Myocyte (in vitro differentiated cells): ENCODE data around the gene CCDC93. TPM values are rescaled to one million over a fixed set of nuclear protein-coding genes. Genes with fewer than 3 reads are reported as not detected.

Source experiments
- DNase-seq: peaks from one replicate; pipeline ENCODE4 v3.0.0-alpha.2; 2012; ENCODE audit warnings: low read depth
- polyA plus RNA-seq: library from polyadenylated mRNA; unstranded; fragments of >200 nt; gene quantifications from one replicate; pipeline ENCODE4 v1.2.1, GENCODE V29; 2012; ENCODE audit warnings: missing spikeins
- total RNA-seq: library from RNA; depleted of rRNA; stranded (reverse); fragments of >200 nt; gene quantifications from 2 replicates; pipeline ENCODE4 v1.2.3, GENCODE V29; 2014

Gene CCDC93
- 16.2 and 17.4 TPM in 2 replicates for total RNA-seq
- 16.0 TPM for polyA plus RNA-seq

DNA sequence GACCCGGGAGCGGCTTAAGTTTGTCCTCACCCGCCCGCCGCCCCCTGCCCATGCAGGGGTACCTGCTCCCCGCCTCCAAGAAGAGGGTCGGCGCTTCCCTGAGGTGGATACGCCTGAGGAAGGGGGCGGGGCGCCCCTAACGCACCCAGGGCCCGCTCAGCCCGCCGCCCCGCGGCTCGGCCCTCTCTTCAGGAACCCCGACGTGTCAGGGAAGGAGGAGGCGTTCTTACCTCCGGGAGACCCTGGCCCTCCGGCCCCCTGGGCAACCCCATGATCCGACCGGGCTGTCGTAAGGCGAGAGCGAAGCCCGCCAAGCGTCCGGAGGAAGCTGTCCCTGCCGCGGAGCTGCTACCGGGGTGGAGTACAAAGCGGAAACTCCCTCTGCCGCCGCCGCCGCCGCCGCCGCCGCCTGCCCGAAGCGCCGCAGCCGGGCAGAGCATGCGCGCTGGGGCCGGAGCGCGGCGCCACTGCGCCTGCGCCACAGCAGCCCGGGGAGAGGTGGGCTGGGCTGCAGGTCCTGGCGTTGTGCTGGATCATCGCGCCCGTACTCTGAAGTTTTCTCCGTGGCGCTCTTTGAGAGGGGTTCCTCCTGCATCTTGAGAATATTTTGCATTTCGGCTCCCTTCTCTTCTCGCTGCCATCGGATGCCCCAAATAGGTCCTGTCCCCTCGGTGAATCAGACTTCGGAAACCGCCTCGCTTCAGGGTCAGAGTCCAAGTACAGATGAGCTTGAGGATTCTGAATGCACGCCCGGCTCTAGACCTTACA, at the start of gene CCDC93:
Gene CCDC93 (minus strand): TSS at position 347 of the 768 bp plus-strand sequence. CDS start 75 bp downstream, at position 272.
- DNase-seq: peak; percentile 78

- DNase-seq: no peak
These were observed 48.8 kb upstream of the CCDC93 start for GRCh38 chr2:118062669-118063068.

DNA sequence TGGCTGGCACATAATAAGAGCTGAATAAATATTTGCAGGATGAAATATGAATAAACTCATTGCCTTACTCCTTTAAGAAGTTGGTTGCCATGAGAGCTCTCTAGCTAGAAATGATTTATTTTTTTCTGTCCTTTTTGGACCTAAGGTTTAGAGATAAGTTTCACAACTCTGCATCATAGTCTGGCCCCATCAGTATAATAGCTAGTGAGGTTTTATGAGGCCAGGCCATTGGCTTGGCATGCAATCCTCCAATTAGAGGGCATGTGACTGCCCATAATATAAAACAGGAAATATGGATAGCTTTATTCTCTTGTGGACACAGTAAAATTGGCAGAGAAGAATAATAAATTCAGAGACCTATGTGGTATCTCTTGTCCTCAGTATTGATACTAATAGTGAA, 48.2 kb upstream of the CCDC93 start:
- DNase-seq: peak; percentile 36

- DNase-seq: peak; percentile 95
These were observed 47.5 kb upstream of the CCDC93 start for GRCh38 chr2:118061135-118061955.

- DNase-seq: peak; percentile 93
These were observed 46.1 kb upstream of the CCDC93 start for GRCh38 chr2:118059919-118060478.

- peak; percentile 75 for DNase-seq
These were observed 45.1 kb upstream of the CCDC93 start for GRCh38 chr2:118058951-118059350.

GRCh38 chr2:118056801-118057200, 42.9 kb upstream of the CCDC93 start:
- no peak for DNase-seq

DNA sequence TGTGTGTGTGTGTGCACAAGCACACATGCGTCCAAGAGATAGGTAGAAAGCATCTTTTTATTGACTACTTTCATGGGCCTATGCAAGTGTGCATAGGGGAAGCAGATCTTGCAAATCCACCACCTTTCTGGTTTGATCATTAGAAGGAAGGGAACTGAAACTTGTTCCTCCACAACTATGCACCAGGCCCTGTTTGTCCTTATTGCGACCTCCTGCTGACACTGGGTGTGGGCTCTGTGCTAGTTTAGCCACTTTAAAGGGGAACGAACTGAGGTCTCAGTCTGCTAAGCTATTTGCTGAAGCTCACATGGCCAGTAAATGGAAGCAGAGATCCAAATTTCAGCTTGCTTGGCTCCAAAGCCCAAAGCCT, 42.3 kb upstream of the CCDC93 start:
- no peak for DNase-seq

GRCh38 chr2:118055512-118056164, 41.8 kb upstream of the CCDC93 start:
- DNase-seq: no peak

- no peak for DNase-seq
These were observed 40.5 kb upstream of the CCDC93 start for GRCh38 chr2:118054213-118055008.

DNA sequence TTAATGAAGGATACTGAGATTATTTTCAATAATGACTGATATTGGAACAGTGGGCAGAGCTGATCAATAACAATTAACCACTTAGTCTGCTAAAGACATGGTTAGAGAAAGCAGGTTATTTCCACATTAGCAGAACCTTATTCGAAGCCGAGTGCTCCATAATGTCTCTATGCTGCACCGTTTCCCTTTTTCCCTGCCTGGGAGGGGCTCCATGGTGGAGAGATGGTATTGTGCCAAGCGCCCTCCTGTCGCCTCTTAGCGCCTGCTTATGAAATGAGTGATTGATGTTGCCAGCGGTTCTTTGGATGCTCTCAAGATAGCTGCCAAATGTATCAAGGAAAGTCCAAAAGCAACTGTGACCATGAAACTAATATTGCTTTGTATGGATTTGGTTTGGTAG, 39.8 kb upstream of the CCDC93 start:
- no peak for DNase-seq

- no peak for DNase-seq
These were observed 38.6 kb upstream of the CCDC93 start for GRCh38 chr2:118052474-118052873.

GRCh38 chr2:118051826-118052358, 38.0 kb upstream of the CCDC93 start:
- no peak for DNase-seq

- no peak for DNase-seq
These were observed 37.1 kb upstream of the CCDC93 start for GRCh38 chr2:118050974-118051373.

DNA sequence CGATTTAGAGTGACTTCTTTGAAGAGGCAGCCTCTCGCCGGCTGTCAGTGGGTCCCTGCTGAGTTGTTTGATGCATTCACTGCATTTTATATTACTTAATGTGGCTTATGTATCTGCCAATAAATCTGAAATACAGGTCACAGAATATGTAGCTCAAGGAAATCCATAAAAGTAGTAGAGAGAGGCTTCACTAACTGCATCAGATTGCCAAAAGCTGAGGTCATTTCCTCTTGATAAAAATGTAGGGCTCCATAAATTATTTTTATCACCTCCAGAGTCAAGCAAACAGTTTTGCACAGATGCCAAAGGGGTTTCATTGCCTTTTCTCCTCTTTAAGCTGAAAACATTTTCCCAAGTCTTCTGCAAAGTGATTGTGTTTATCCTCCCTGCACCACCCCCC, 36.5 kb upstream of the CCDC93 start:
- DNase-seq: no peak

DNA sequence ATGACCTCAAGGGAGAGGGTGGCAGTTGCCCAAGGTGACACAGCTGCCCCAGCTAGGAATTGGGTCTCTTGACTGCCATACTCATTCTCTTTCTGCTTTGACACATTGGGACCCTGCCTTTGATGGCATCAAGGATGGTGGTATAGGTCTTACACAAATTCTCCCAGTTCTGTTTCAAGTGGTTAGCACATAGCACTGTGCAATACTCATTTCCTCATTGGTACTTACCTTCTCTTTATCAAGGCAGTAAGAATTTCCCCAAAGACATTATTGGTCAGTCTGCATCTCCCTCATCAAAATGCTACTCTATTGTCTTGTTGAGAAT, 35.9 kb upstream of the CCDC93 start:
- no peak for DNase-seq

GRCh38 chr2:118049140-118049815, 35.4 kb upstream of the CCDC93 start:
- no peak for DNase-seq

GRCh38 chr2:118048401-118048800, 34.5 kb upstream of the CCDC93 start:
- peak; percentile 10 for DNase-seq

GRCh38 chr2:118047380-118047826, 33.5 kb upstream of the CCDC93 start:
- DNase-seq: peak; percentile 31

DNA sequence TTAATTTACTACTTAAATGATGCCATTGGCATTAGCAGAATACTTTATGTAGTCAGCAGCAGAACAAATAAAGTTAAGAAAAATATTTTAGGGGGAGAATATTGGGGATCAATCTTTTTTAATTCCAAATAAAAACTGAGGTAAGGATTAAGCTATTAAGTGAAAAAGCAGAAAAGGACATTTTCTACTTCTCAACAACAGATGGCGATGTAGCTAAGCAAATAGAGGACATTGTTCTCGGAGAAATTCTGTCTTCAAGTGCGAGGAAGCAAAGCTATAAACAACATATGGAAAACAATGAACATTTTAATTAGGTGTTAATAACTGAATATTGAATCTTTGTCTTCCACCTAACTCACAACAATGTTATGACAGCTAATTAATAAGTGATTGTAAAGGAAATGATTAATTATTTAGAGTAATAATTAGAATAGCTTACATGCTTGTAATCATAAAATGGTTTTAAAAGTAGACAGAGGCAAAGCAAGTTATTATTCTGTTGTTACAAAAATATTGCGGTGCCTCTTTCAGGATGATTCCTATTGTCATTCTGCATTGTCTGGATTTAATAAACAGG, 32.9 kb upstream of the CCDC93 start:
- peak; percentile 57 for DNase-seq
